ENCODE data around the gene TBCD. TPM values are rescaled to one million over a fixed set of nuclear protein-coding genes. Genes with fewer than 3 reads are reported as not detected.

TBCD gene
- polyA plus RNA-seq, 3 donors: 68.4 to 88.6 (median 83.1) TPM

- no peak for DNase-seq
Measured at GRCh38 chr17:82884341-82884969, 132.6 kb downstream of the TBCD start.

GRCh38 chr17:82884970-82885353, 133.1 kb downstream of the TBCD start:
- no peak for DNase-seq

DNA sequence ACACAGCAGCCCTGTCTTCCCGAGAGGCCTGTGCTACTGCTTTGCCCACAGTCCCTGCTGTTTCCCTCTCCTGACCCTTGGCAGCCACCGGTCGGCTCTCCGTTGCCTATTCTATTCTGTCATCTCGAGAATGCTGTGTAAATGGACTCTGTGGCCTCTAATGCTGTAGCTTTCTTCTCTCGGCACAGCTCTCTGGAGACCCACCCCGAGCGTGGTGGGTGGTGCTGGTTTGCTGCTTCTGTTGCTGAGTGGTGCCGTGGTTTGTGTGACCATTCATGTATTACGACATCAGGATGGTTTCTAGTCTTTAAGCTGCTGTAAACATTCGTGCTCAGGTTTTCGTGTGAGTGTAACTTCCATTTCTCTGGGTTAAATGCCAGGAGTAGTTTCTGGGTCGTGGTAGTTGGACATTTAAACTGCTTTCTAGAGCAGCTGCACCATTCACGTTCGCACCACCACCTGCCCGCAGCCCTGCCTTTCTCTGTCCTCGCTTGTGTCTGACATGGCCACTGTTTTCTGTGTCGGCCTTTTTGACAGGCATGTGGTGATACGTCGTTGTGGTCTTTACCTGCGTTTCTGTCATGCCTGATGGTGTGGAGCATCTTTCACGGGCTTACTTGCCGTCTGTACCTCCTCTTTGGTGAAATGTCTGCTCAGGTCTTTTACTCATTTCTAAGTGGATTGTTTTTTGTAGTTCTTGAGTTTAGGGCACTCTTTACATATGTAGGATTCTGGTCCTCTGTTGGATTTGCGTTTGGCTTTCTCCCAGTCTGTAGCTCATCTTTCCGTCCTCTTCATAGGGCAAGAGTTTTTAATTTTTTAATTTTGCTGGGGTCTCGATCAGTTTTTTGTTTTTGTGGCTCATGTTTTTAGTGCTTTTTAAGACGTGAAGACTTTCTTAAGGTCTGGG, 135.6 kb downstream of the TBCD start:
- no peak for DNase-seq

- DNase-seq: no peak
Measured at GRCh38 chr17:82888583-82889495, 137.0 kb downstream of the TBCD start.

DNA sequence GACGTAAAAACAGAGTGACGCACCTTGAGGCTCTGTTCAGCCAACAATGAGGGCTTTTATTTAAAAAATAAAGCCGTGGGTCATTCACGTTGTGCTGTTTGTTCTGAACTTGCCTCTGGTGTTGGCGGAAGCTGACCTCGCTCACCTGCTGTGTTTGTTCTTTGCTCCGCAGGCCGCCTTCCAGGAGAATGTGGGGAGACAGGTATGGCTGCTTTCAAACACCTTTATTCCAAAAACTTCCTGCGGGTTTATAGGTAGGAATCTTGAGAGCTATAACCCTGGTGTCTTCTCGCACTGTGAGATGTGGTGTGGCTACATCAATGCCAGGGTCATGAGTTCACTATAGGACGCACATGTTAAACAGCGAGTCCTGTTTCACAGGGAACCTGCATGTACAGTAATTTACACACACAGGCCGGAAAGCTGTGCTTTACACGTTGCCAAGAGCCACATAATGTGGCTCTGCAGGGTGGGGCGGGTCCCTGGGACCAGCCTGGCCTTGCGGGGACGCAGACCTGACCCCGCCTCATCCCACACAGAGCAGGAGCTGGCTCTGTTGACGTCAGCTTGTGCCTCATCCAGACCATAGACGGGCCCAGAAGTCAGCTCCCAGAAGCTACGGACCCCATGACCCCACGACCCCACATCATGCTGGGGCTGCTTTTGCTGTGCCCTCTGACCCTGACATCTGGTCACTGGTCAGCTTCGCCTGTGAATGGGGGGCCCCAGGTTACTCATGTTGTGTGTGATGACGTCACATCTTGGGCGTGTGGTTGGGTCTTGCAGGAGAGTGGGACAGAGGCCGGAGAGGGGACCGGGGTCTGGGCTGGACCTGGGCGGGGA, 137.9 kb downstream of the TBCD start:
- DNase-seq: no peak

GRCh38 chr17:82890339-82890730, 138.5 kb downstream of the TBCD start:
- no peak for DNase-seq

DNA sequence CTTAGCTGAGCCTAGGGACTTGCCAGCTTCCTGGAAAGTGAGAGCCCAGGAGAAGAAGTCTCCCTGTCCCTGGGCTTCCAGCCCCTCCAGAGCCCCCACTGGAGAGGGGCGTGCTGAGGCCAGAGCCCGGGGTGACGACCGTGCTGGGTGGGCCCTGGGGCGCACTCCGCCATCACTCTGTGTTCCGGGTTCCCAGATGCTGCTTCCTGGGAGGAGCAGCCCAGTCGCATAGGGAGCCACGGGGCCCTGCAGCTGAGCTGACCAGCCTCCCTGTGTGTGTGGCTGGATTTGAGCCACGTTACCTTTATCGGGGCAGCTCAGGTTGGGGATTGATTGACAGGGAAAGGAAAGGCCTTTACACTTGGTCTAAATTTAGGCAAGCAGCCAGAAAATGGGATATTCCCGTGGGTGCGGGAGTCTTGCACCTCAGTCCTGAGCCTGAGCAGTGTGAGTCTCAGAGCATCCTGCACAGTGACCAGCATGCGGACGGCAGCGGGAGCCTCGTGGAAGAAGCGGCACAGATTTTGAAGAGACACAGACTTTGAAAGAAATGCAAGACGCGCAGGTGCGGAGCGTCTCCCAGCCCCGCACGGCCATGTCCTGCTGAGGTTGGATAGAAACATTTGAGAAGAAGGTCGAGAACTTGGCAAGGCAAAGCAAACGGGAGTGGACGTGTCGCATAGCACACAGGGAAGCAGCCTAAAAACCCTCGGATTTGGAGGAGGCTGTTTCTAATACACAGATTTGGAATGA, 139.2 kb downstream of the TBCD start:
- DNase-seq: no peak

GRCh38 chr17:82891911-82892310, 140.0 kb downstream of the TBCD start:
- DNase-seq: no peak

DNA sequence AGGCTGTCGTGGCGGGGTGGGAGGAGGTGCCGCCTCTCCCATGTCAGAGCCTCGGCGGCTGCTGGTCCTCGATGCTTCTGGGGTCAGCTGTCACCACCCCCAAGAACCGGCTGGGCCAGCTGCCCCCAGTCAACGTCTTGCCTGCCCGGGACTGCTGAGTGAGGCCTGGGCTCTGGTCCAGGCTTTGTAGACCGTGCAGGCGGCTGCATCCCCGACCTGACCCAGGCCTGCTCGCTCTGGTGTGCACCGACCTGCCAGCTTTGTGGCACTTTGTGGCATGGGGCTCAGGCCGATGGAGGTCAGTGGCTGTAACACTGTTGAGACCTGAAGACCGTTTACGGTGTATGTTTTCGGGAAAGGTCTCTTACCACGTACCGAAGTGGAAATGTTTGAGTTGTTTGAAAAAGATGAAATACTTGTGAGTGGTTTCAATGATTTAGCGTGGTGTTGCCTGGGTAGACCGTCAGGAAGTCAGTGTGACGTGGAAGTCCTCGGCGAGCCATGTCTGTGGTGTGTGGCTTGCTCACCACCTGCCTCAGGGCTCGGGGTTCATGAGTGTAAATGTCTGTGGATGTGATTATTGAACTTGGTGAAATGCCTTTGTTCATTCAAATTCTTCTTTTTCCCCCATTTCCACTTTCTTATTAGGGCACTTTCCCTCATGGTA, 141.2 kb downstream of the TBCD start:
- DNase-seq: no peak

- no peak for DNase-seq
Measured at GRCh38 chr17:82893779-82894178, 141.9 kb downstream of the TBCD start.

DNA sequence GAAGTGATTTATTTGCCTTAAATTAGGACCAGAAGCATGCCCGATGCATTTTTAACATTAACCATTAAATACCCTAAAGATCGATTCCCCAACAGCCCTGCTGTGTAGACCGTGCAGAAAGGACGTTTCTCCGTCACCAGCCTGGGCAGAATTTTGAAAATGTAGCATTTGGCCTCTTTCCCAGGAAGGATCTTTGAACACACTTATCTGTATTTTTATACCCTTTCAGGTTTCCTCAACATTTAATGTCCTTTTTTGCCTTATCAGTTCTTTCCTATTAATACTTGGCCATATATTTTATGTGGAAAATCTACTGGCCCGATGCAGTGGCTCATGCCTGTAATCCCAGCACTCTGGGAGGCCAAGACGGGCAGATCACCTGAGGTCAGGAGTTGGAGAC, 142.5 kb downstream of the TBCD start:
- DNase-seq: no peak

GRCh38 chr17:82895087-82895486, 143.2 kb downstream of the TBCD start:
- DNase-seq: no peak

GRCh38 chr17:82896071-82897000, 144.5 kb downstream of the TBCD start:
- no peak for DNase-seq

- no peak for DNase-seq
Measured at GRCh38 chr17:82897514-82898249, 145.8 kb downstream of the TBCD start.

- no peak for DNase-seq
Measured at GRCh38 chr17:82898976-82899514, 147.2 kb downstream of the TBCD start.

- DNase-seq: no peak
Measured at GRCh38 chr17:82899941-82900340, 148.1 kb downstream of the TBCD start.

GRCh38 chr17:82900741-82901140, 148.9 kb downstream of the TBCD start:
- DNase-seq: no peak

DNA sequence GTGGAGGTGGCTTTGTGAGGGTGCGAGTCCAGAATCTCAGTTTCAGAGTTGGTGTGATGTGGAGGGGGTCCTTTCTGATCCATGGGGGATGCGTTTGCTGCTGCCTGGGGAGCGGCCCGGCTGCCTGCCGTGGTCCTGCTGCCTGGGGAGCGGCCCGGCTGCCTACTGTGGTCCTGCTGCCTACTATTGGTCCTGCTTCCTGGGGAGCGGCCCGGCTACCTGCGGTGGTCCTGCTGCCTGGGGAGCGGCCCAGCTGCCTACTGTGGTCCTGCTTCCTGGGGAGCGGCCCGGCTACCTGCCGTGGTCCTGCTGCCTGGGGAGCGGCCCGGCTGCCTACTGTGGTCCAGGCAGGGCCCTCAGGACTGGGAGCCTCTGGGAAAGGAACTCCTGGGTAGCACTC, 149.5 kb downstream of the TBCD start:
- DNase-seq: no peak
